KMS-11 (cell line): Measurements from ENCODE around the gene RBM44.
A peak's percentile ranks its signal among the peaks of the same experiment; 100 is the strongest.
"Not testable (repeated sequence)": the region's sequence is repeated elsewhere in the genome, so short reads cannot be mapped to it uniquely, and the experiment has no call there.

Experiments used
- H2AFZ ChIP-seq: fragments of 200-600 bp; sonication (generic); 2 replicates; pipeline ENCODE4 v1.6.1; 2016; ENCODE audit warnings: antibody characterized with exemption, mixed run types, low read depth
- H3K27ac ChIP-seq: fragments of 200-600 bp; sonication (generic); 2 replicates; pipeline ENCODE4 v1.6.1; 2016; ENCODE audit warnings: mild to moderate bottlenecking, mixed run types
- H3K27me3 ChIP-seq: fragments of 200-600 bp; sonication (generic); 2 replicates; pipeline ENCODE4 v1.6.1; 2017; ENCODE audit warnings: mild to moderate bottlenecking, low read depth, mixed run types, moderate library complexity; ENCODE audit not compliant: insufficient read depth
- H3K36me3 ChIP-seq: fragments of 200-600 bp; sonication (generic); 2 replicates; pipeline ENCODE4 v1.6.1; 2017; ENCODE audit warnings: mild to moderate bottlenecking, mixed run types; ENCODE audit not compliant: insufficient read depth
- H3K4me1 ChIP-seq: fragments of 200-600 bp; sonication (generic); 2 replicates; pipeline ENCODE4 v1.6.1; 2016; ENCODE audit warnings: mild to moderate bottlenecking, low read depth, mixed run types; ENCODE audit not compliant: poor library complexity, severe bottlenecking
- H3K4me2 ChIP-seq: fragments of 200-600 bp; sonication (generic); 2 replicates; pipeline ENCODE4 v1.7.0; 2016; ENCODE audit warnings: mild to moderate bottlenecking, mixed run types
- H3K4me3 ChIP-seq: fragments of 200-600 bp; sonication (generic); IDR thresholded peaks from 2 replicates; pipeline ENCODE4 v1.6.1; 2017; ENCODE audit warnings: low read depth, low read length, mixed read lengths; ENCODE audit not compliant: insufficient read depth
- H3K79me2 ChIP-seq: fragments of 200-600 bp; sonication (generic); 2 replicates; pipeline ENCODE4 v1.6.1; 2016; ENCODE audit warnings: low read depth, mixed run types; ENCODE audit not compliant: insufficient read depth
- H3K9ac ChIP-seq: fragments of 200-600 bp; sonication (generic); 2 replicates; pipeline ENCODE4 v1.6.1; 2016; ENCODE audit warnings: mild to moderate bottlenecking, mixed run types
- H4K20me1 ChIP-seq: fragments of 200-600 bp; sonication (generic); 2 replicates; pipeline ENCODE4 v1.6.1; 2016; ENCODE audit warnings: mild to moderate bottlenecking, mixed run types; ENCODE audit not compliant: insufficient read depth
- TF ChIP-seq, protein P1 (sequence below): fragments of 200-600 bp; sonication (generic); conservative IDR thresholded peaks from 2 replicates; pipeline ENCODE4 v1.6.1; 2017; ENCODE audit warnings: low read depth, mild to moderate bottlenecking, antibody characterized with exemption, low read length, moderate library complexity, mixed read lengths

Gene RBM44

DNA sequence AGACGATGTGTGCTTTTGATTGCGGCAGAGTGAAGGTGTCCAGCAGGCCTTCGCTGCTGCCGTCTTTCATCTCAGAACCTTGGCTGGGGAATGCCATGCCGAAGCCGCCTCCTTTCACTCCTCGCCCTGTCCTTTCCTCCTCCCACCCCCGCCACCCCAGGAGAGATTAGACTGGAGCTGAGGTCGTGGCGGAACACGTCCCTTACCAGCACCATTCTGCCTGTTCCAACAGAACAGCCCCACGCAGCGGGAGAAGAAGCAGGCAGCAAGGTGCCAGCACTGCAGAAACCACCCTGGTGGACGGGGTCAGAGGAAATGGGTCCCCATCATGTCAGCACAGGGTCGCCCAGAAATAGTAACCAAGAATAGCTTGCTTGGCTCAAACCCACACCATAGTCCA, 24.8 kb upstream of the RBM44 start:
- Histone ChIP-seq H3K4me1 (peaks cover 5% of the 10 kb centered on the region), H3K36me3 (no peaks in the 10 kb centered on the region), H4K20me1 (no peaks in the 10 kb centered on the region)

DNA sequence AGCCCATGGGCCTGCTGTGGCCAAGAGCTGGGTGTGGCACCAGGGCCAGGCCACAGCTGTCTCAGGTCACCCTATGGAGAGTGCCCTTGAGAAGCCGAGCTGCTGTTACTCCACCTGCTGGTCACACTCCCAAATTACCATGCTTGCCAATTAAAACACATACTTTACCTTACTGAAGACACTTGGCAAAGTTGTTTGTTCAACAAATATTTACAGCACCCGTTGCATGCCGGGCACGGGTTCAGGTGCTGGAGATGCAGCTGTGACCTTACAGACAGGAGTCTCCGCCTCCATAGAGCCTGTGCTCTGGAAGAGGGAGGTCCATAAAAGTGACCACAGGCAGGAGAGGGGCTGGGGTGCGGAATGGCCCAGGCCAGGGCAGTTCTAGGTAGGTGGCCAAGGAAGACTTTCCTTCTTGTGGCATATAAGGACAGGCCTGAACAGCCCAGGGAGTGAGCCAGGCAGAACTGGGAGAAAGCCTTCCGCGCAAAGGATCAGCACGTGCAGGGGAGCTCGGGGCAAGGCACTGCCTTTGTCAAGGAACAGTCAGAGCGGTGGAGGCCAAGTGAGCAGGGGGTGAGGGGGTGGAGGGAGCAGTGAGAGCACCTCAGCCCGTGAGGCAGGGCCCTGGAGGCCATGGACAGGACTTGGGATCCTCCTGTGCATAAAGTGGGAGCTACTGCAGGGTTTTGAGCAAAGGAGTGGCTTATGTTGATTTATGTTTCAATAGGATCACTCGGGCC, 23.6 kb upstream of the RBM44 start:
- TF ChIP-seq, protein P1, sequence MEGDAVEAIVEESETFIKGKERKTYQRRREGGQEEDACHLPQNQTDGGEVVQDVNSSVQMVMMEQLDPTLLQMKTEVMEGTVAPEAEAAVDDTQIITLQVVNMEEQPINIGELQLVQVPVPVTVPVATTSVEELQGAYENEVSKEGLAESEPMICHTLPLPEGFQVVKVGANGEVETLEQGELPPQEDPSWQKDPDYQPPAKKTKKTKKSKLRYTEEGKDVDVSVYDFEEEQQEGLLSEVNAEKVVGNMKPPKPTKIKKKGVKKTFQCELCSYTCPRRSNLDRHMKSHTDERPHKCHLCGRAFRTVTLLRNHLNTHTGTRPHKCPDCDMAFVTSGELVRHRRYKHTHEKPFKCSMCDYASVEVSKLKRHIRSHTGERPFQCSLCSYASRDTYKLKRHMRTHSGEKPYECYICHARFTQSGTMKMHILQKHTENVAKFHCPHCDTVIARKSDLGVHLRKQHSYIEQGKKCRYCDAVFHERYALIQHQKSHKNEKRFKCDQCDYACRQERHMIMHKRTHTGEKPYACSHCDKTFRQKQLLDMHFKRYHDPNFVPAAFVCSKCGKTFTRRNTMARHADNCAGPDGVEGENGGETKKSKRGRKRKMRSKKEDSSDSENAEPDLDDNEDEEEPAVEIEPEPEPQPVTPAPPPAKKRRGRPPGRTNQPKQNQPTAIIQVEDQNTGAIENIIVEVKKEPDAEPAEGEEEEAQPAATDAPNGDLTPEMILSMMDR, result peak; percentile 86
- H3K4me2 ChIP-seq, result no peak overlapping the region
- H2AFZ ChIP-seq, result no peak overlapping the region
- H3K4me1 ChIP-seq, result peaks cover 5% of the 10 kb centered on the region
- no peak overlapping the region for H3K4me3 ChIP-seq
- H3K27me3 ChIP-seq, result no peaks in the 10 kb centered on the region
- H3K27ac ChIP-seq, result no peak overlapping the region
- no peaks in the 10 kb centered on the region for H4K20me1 ChIP-seq
- no peak overlapping the region for H3K9ac ChIP-seq
- no peaks in the 10 kb centered on the region; the same call in 1 of the 2 replicates for H3K36me3 ChIP-seq
- no peaks in the 10 kb centered on the region for H3K79me2 ChIP-seq

More for the DNA sequence above, 24.8 kb upstream of the RBM44 start:
- Histone ChIP-seq H3K4me3 (no peak overlapping the region), H3K27me3 (no peaks in the 10 kb centered on the region), H3K27ac (no peak overlapping the region), H3K4me2 (no peak overlapping the region), H3K79me2 (no peaks in the 10 kb centered on the region), H2AFZ (no peak overlapping the region), H3K9ac (no peak overlapping the region)
- TF ChIP-seq, protein P1, result no peak

GRCh38 chr2:237779521-237779920, 19.1 kb upstream of the RBM44 start:
- TF ChIP-seq, protein P1, result no peak
- Histone ChIP-seq H3K4me1 (peaks cover 2% of the 10 kb centered on the region), H2AFZ (no peak overlapping the region), H3K4me2 (no peak overlapping the region), H3K4me3 (no peak overlapping the region), H3K36me3 (no peaks in the 10 kb centered on the region; the same call in 1 of the 2 replicates), H3K27ac (no peak overlapping the region), H4K20me1 (no peaks in the 10 kb centered on the region), H3K79me2 (no peaks in the 10 kb centered on the region), H3K27me3 (no peaks in the 10 kb centered on the region), H3K9ac (no peak overlapping the region)

GRCh38 chr2:237782181-237782580, 16.4 kb upstream of the RBM44 start:
- Histone ChIP-seq H3K9ac (no peak overlapping the region), H3K27me3 (no peaks in the 10 kb centered on the region), H2AFZ (no peak overlapping the region), H3K4me3 (no peak overlapping the region), H3K4me1 (no peaks in the 10 kb centered on the region), H3K79me2 (no peaks in the 10 kb centered on the region), H3K4me2 (no peak overlapping the region), H3K27ac (no peak overlapping the region), H4K20me1 (no peaks in the 10 kb centered on the region), H3K36me3 (no peaks in the 10 kb centered on the region; the same call in 1 of the 2 replicates)
- TF ChIP-seq, protein P1, result no peak

- H3K4me3 ChIP-seq, H3K36me3 ChIP-seq, H3K4me2 ChIP-seq, H3K4me1 ChIP-seq, H3K9ac ChIP-seq, H4K20me1 ChIP-seq, H3K27me3 ChIP-seq, H2AFZ ChIP-seq, H3K79me2 ChIP-seq, H3K27ac ChIP-seq: not testable (repeated sequence)
Measured at GRCh38 chr2:237783678-237784077, 14.9 kb upstream of the RBM44 start.
